HUES48 (cell line): ENCODE results near the gene GAB2.

Experiments
- H3K27ac ChIP-seq: one replicate; pipeline ENCODE4 v1.7.0; 2013; ENCODE audit warnings: low read depth, low read length, inconsistent platforms
- H3K27me3 ChIP-seq: 2 replicates; pipeline ENCODE4 v1.6.1; 2013; ENCODE audit warnings: mild to moderate bottlenecking, low read length; ENCODE audit not compliant: control insufficient read depth, insufficient read depth
- H3K36me3 ChIP-seq: 2 replicates; pipeline ENCODE4 v1.6.1; 2013; ENCODE audit warnings: low read length; ENCODE audit not compliant: control insufficient read depth, insufficient read depth
- H3K4me1 ChIP-seq: 2 replicates; pipeline ENCODE4 v1.6.1; 2013; ENCODE audit warnings: mild to moderate bottlenecking, low read length; ENCODE audit not compliant: control insufficient read depth, insufficient read depth
- H3K4me3 ChIP-seq: 2 replicates; pipeline ENCODE4 v1.5.1; 2013; ENCODE audit warnings: mild to moderate bottlenecking, low read depth, low read length
- H3K9ac ChIP-seq: 2 replicates; pipeline ENCODE4 v1.6.1; 2013; ENCODE audit warnings: mild to moderate bottlenecking, low read depth, low read length, moderate library complexity
- H3K9me3 ChIP-seq: 2 replicates; pipeline ENCODE4 v1.6.1; 2013; ENCODE audit warnings: low read length; ENCODE audit not compliant: control insufficient read depth, insufficient read depth

Gene GAB2

DNA sequence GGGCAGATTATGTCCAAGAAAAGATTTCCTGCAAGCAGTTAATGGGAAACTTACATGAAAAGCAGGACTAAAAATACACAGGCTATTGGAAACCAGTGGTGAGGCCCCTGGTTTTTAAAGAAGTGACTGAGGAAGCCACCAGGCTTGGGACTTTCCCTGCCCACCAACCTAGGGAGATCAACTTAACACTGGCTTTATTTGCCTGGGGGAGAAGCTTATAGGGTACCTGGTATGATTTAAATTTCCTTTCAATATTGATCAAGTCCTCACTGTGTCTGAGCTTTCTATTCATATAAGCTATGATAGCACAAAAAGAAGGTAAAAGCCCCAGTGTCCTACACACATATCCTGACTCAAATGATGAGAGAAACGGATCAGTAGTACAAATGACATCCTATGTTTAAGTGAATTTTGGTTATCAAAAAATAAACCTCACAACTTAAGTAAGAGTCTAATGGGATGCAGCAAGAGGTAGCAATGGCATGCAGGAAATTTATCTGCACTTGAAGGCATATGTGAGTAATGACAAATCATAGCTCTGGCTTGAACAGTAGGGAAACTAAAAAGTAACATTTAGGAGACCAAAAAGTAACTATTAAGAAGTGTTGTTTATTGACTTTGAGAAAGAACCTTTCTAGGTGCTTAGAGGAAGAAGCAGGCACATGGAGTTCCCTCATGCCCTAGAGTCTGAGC, 85.3 kb downstream of the GAB2 start:
- Histone ChIP-seq H3K27me3 (no peaks in the 10 kb centered on the region), H3K9me3 (no peaks in the 10 kb centered on the region), H3K36me3 (no peaks in the 10 kb centered on the region), H3K9ac (no peak overlapping the region), H3K27ac (no peak overlapping the region), H3K4me1 (peaks cover 5% of the 10 kb centered on the region; the same call in 1 of the 2 replicates), H3K4me3 (no peak overlapping the region)

- H3K4me1 ChIP-seq: no peaks in the 10 kb centered on the region
- no peaks in the 10 kb centered on the region for H3K36me3 ChIP-seq
- no peaks in the 10 kb centered on the region for H3K27me3 ChIP-seq
- no peak overlapping the region for H3K27ac ChIP-seq
- H3K9ac ChIP-seq: no peak overlapping the region
- no peak overlapping the region for H3K4me3 ChIP-seq
- no peaks in the 10 kb centered on the region for H3K9me3 ChIP-seq
These were observed 85.9 kb downstream of the GAB2 start for GRCh38 chr11:78331711-78332110.

DNA sequence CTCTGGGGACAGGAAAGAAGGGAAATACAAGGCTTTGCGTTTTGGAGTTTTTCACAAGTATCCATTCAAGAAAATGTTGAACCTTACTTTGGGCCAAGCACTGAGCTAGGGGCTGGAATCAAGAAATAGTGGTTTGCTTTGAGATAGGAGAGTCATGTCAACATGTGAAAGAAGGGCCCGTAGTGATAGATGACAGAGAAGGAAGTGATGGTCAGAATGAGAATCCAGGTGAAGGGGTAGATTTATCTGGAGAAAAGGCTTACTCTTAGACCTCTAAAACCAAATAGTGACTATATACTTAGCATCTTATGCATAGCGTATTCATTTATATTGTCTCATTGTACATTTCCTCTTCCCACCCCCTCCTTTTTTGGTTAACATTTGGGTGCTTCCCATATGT, 87.3 kb downstream of the GAB2 start:
- Histone ChIP-seq H3K4me3 (no peak overlapping the region), H3K4me1 (no peaks in the 10 kb centered on the region), H3K9ac (no peak overlapping the region), H3K27me3 (no peaks in the 10 kb centered on the region), H3K9me3 (no peaks in the 10 kb centered on the region), H3K36me3 (no peaks in the 10 kb centered on the region), H3K27ac (no peak overlapping the region)

DNA sequence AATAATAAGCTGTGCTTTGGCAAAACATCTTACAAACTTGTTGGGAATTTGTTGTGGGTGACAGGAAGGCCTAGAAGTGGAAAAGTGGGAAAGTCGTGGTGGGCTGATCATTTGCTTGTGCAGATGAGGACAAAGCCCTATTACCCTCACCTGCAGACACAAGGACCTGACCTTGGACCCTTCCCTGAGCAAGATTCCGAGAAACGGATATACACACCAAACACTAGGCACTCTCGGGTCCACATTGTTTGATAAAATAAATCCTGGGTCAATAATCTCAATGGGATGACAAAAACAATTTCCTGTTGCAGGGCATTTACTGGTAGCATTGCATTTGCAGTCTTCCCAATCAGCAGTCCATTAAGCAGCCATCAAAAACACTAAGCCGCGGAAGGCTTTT, 89.7 kb downstream of the GAB2 start:
- H3K9me3 ChIP-seq: no peaks in the 10 kb centered on the region
- no peak overlapping the region for H3K9ac ChIP-seq
- H3K27me3 ChIP-seq: no peaks in the 10 kb centered on the region
- no peak overlapping the region for H3K27ac ChIP-seq
- H3K4me1 ChIP-seq: no peaks in the 10 kb centered on the region
- H3K4me3 ChIP-seq: no peak overlapping the region
- no peaks in the 10 kb centered on the region for H3K36me3 ChIP-seq

DNA sequence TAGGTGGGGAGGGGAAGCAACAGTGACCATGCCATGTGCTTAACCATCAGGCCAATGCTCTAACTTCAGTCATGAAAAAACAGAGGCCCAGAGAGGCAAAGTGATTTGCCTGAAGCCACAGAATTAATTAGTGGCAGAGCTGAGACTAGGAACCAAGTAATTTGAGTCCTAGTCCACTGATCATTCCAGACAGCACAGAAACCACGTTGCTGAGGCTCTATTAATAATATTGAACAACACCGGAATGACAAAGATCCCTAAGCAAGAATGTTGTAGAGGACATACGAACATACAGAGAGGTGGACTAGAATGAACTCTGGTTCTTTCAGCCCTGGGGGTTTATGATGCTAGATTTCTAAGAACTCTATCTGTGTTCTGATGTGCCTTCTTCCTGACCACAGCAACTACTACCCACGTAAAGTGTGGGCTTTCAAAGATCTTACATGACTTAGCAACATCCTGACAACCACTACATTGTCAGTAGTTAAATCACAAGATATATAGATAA, 92.3 kb downstream of the GAB2 start:
- Histone ChIP-seq H3K4me3 (no peak overlapping the region), H3K27me3 (no peaks in the 10 kb centered on the region), H3K36me3 (no peaks in the 10 kb centered on the region), H3K4me1 (no peaks in the 10 kb centered on the region), H3K9ac (no peak overlapping the region), H3K9me3 (no peaks in the 10 kb centered on the region), H3K27ac (no peak overlapping the region)

DNA sequence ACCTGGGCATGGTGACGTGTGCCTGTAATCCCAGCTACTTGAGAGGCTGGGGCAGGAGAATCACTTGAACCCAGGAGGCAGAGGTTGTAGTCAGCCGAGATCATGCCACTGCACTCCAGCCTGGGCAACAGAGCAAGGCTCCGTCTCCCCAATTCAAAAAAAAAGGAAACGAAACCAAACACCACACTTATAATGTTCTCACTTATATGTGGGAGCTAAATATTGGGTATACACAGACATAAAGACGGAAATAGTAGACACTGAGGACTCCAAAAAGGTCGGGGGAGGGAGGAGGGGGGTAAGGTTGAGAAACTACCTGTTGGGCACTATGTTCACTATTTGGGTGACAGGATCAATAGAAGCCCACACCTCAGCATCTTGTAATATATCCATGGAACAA, 94.3 kb downstream of the GAB2 start:
- Histone ChIP-seq H3K36me3 (no peaks in the 10 kb centered on the region), H3K9me3 (no peaks in the 10 kb centered on the region), H3K4me1 (no peaks in the 10 kb centered on the region), H3K4me3 (no peak overlapping the region), H3K27ac (no peak overlapping the region), H3K27me3 (no peaks in the 10 kb centered on the region), H3K9ac (no peak overlapping the region)

DNA sequence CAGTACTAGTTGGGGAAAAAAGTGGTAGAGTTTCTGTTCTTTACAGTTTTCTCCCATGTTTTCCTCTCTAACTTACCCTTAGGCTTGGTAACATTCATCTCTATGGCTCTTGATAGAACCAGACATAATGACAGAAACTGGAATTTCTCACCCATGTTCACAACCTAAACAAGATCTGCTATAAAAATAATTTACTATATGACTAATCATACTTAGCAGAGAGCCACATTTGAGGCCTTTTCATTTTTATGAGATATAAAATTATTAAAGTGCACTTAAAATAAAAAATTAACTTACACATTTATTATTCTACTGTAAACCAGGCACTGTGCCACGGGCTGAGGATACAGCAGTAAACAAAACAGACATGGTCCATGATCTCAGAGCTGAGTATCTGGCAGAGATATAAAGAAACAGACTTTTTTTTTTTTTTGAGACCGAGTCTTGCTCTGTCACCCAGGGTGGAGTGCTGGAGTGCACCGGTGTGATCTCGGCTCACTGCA, 98.1 kb downstream of the GAB2 start:
- H3K27ac ChIP-seq: no peak overlapping the region
- no peaks in the 10 kb centered on the region for H3K9me3 ChIP-seq
- H3K36me3 ChIP-seq: no peaks in the 10 kb centered on the region
- H3K27me3 ChIP-seq: no peaks in the 10 kb centered on the region
- H3K9ac ChIP-seq: no peak overlapping the region
- H3K4me3 ChIP-seq: no peak overlapping the region
- no peaks in the 10 kb centered on the region for H3K4me1 ChIP-seq

- Histone ChIP-seq H3K36me3 (no peaks in the 10 kb centered on the region), H3K4me3 (no peak overlapping the region), H3K9ac (no peak overlapping the region), H3K9me3 (no peaks in the 10 kb centered on the region), H3K27ac (no peak overlapping the region), H3K27me3 (no peaks in the 10 kb centered on the region), H3K4me1 (no peaks in the 10 kb centered on the region)
These were observed 99.1 kb downstream of the GAB2 start for GRCh38 chr11:78318321-78319114.

- Histone ChIP-seq H3K9me3 (no peaks in the 10 kb centered on the region), H3K27ac (no peak overlapping the region)
These were observed 101.9 kb downstream of the GAB2 start for GRCh38 chr11:78315724-78316123.

DNA sequence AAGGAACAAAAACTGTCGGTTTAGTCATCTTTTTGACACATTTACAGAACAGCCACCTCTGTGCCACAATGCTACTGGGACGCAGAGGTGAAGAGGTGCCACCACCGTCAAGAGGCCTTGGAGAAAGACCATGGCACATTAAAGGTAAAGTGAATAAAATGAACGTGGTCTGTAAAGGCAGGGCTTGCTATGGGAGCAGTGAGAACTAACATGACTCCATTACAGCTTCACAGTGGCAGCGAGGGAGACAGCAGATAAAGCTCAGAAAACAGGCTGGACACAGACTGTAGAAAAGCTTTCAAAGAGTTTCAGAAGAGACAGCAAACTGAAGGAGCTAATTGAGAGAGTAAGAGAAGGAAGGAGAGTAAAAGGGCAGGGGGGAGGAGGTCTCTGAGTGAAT, 102.9 kb downstream of the GAB2 start:
- Histone ChIP-seq H3K9ac (no peak overlapping the region), H3K4me1 (no peaks in the 10 kb centered on the region; the same call in 1 of the 2 replicates)

More at GRCh38 chr11:78315724-78316123, 101.9 kb downstream of the GAB2 start:
- Histone ChIP-seq H3K27me3 (no peaks in the 10 kb centered on the region), H3K4me1 (no peaks in the 10 kb centered on the region; the same call in 1 of the 2 replicates), H3K9ac (no peak overlapping the region), H3K36me3 (no peaks in the 10 kb centered on the region), H3K4me3 (no peak overlapping the region)

DNA sequence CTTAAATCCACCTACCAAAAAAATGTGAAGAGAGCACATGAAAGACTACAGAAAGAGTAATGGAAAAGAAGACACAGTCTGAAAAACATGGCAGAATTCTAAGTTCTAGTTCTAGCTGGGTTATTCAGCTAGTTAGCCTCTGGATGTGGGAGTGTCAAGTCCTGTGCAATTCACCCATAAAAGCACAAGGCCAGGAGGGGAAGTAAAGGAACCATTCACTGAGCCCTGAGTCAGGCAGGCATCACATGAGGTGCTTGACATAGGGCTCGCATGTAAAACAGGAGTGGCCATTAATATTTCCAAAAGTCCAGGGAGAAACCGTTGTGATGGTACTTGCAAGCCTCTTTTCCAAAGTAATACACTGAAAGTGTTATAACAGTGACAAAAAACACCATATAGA, 103.7 kb downstream of the GAB2 start:
- H3K4me1 ChIP-seq: no peaks in the 10 kb centered on the region; the same call in 1 of the 2 replicates
- H3K27ac ChIP-seq: no peak overlapping the region
- no peaks in the 10 kb centered on the region for H3K27me3 ChIP-seq
- H3K4me3 ChIP-seq: no peak overlapping the region
- no peak overlapping the region for H3K9ac ChIP-seq
- no peaks in the 10 kb centered on the region for H3K9me3 ChIP-seq
- H3K36me3 ChIP-seq: no peaks in the 10 kb centered on the region

More for the DNA sequence above, 102.9 kb downstream of the GAB2 start:
- H3K9me3 ChIP-seq: no peaks in the 10 kb centered on the region
- H3K27ac ChIP-seq: no peak overlapping the region
- no peaks in the 10 kb centered on the region for H3K27me3 ChIP-seq
- H3K36me3 ChIP-seq: no peaks in the 10 kb centered on the region
- H3K4me3 ChIP-seq: no peak overlapping the region
